Neuron (in vitro differentiated cells): ENCODE results near the gene HSPG2.

Experiments used
- H2AFZ ChIP-seq: one replicate; pipeline ENCODE4 v1.6.1; 2013; ENCODE audit warnings: low read depth, mild to moderate bottlenecking, inconsistent platforms, low read length, moderate library complexity
- H3K27me3 ChIP-seq: one replicate; pipeline ENCODE4 v1.6.1; 2013; ENCODE audit warnings: low read length; ENCODE audit not compliant: insufficient read depth
- H3K36me3 ChIP-seq: one replicate; pipeline ENCODE4 v1.6.1; 2013; ENCODE audit warnings: low read length; ENCODE audit not compliant: insufficient read depth
- H3K4me1 ChIP-seq: one replicate; pipeline ENCODE4 v1.6.1; 2013; ENCODE audit warnings: low read length; ENCODE audit not compliant: insufficient read depth
- H3K4me3 ChIP-seq: 2 replicates; pipeline ENCODE4 v1.5.1; 2013; ENCODE audit warnings: mild to moderate bottlenecking, low read length, moderate library complexity
- H3K9me3 ChIP-seq: one replicate; pipeline ENCODE4 v1.6.1; 2013; ENCODE audit warnings: low read length

The HSPG2 gene

GRCh38 chr1:21899987-21900386 lies 37.1 kb downstream of the HSPG2 start:
- H3K4me3 ChIP-seq: no peak overlapping the region
- peaks cover 2% of the 10 kb centered on the region for H3K36me3 ChIP-seq
- H3K9me3 ChIP-seq: no peaks in the 10 kb centered on the region
- H2AFZ ChIP-seq: no peak overlapping the region
- H3K27me3 ChIP-seq: no peaks in the 10 kb centered on the region
- H3K4me1 ChIP-seq: peaks cover 3% of the 10 kb centered on the region

DNA sequence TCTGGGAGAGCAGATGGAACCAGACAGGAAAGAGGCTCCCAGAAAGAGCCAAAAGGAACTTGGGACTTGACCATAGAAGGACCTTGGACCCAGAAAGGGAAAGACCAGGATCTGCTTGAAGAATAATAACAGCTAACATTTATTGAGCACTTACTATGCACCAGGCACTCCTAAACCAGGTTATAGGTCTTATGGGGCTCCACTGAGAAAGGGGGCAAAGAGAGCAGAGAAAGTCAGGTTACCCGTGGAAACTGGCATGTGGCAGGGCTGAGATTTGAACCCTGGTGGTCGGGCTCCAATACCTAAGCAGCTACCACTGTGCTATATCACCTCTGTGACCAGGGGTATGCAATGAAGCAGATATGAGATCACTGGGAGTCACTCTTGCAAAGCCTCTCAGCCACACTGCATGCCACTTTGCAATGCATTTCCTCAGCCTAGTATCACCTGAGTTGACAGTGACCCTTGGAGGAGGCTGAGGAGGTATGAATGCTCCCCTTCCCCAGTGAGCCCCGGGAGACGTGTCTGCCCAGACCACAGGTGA lies 37.8 kb downstream of the HSPG2 start:
- Histone ChIP-seq H2AFZ (no peak overlapping the region), H3K4me3 (no peak overlapping the region), H3K36me3 (peaks cover 2% of the 10 kb centered on the region), H3K9me3 (no peaks in the 10 kb centered on the region), H3K27me3 (no peaks in the 10 kb centered on the region), H3K4me1 (peaks cover 3% of the 10 kb centered on the region)

GRCh38 chr1:21898326-21899200 lies 38.5 kb downstream of the HSPG2 start:
- no peak overlapping the region for H2AFZ ChIP-seq
- peaks cover 2% of the 10 kb centered on the region for H3K36me3 ChIP-seq
- H3K9me3 ChIP-seq: no peaks in the 10 kb centered on the region
- peaks cover 3% of the 10 kb centered on the region for H3K4me1 ChIP-seq
- no peak overlapping the region for H3K4me3 ChIP-seq
- no peaks in the 10 kb centered on the region for H3K27me3 ChIP-seq

DNA sequence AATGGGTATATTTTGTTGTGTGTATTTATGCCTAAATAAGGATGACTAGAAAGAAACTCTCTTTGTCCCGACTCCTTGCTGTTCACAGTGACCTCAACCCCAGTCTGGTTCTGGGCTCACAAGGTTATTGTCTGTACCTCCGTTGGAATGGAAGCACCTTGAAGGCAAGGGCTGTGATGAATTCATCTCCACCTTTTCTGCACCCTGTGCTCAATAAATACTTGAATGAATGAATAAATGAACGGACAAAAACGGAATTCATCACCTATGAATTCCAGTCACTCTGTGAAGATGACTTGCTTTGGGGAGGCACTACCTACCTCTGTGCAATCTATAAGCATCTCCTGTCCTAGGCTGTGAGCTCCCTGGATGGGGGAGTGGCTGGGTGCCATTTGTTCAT lies 39.3 kb downstream of the HSPG2 start:
- no peaks in the 10 kb centered on the region for H3K9me3 ChIP-seq
- H3K4me1 ChIP-seq: peaks cover 2% of the 10 kb centered on the region
- H3K27me3 ChIP-seq: no peaks in the 10 kb centered on the region
- H2AFZ ChIP-seq: no peak overlapping the region
- peaks cover 2% of the 10 kb centered on the region for H3K36me3 ChIP-seq
- no peak overlapping the region for H3K4me3 ChIP-seq

- Histone ChIP-seq H3K27me3 (no peaks in the 10 kb centered on the region), H2AFZ (no peak overlapping the region), H3K9me3 (no peaks in the 10 kb centered on the region), H3K36me3 (peaks cover 2% of the 10 kb centered on the region), H3K4me1 (no peaks in the 10 kb centered on the region), H3K4me3 (no peak overlapping the region)
These were observed 40.2 kb downstream of the HSPG2 start for GRCh38 chr1:21896652-21897532.

- H3K4me1 ChIP-seq: no peaks in the 10 kb centered on the region
- no peaks in the 10 kb centered on the region for H3K27me3 ChIP-seq
- no peak overlapping the region for H3K4me3 ChIP-seq
- no peaks in the 10 kb centered on the region for H3K9me3 ChIP-seq
- H3K36me3 ChIP-seq: peaks cover 2% of the 10 kb centered on the region
- H2AFZ ChIP-seq: no peak overlapping the region
These were observed 41.1 kb downstream of the HSPG2 start for GRCh38 chr1:21896026-21896425.

DNA sequence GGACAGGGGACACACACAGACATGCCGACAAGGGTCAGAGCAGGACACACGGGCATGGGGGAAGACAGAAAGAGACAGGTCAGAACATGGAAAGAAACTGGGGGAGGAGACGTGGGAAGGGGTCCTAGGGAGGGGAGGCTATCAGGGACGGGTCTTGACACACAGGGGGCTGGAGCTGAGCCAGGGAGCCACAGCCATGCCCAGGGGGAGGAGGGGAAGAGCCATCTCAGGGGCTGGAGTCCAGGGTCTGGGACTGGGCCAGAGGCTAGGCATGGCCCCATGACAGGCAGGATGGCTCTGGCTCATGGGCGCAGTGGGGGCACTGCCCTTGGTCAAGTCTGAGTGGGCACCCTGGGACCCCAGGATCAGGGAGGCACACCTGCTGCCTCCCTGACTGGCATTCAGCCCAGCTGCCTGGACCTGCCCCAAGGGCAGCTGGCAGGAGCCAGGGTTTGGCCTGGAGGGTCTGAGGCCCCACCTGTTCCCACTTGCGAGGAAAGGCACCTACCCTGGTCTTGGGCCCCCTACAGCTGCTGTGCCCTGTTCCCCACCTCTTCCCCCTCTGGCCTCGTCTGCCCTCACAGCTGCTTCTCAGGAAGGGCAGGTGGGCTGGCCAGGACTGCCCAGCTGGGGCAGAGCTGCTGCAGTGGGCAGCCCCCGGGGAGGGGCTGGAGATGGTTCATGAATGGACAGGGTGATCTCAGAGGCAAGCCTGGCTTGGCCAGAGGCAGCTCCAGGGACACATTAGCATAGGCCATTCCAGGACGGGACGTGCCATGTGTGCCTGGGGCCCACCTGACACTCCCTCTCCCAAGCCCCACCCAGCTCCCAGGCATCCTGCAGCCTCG lies 42.9 kb downstream of the HSPG2 start:
- H2AFZ ChIP-seq: no peak overlapping the region
- H3K36me3 ChIP-seq: peaks cover 2% of the 10 kb centered on the region
- H3K27me3 ChIP-seq: no peaks in the 10 kb centered on the region
- no peaks in the 10 kb centered on the region for H3K9me3 ChIP-seq
- H3K4me1 ChIP-seq: no peaks in the 10 kb centered on the region
- no peak overlapping the region for H3K4me3 ChIP-seq

GRCh38 chr1:21893046-21893805 lies 43.9 kb downstream of the HSPG2 start:
- no peaks in the 10 kb centered on the region for H3K4me1 ChIP-seq
- no peaks in the 10 kb centered on the region for H3K27me3 ChIP-seq
- no peak overlapping the region for H2AFZ ChIP-seq
- H3K4me3 ChIP-seq: no peak overlapping the region
- peaks cover 2% of the 10 kb centered on the region for H3K36me3 ChIP-seq
- no peaks in the 10 kb centered on the region for H3K9me3 ChIP-seq

GRCh38 chr1:21891621-21892479 lies 45.3 kb downstream of the HSPG2 start:
- Histone ChIP-seq H3K9me3 (no peaks in the 10 kb centered on the region), H3K27me3 (no peaks in the 10 kb centered on the region), H3K4me3 (no peak overlapping the region), H2AFZ (no peak overlapping the region), H3K36me3 (peaks cover 3% of the 10 kb centered on the region), H3K4me1 (no peaks in the 10 kb centered on the region)

DNA sequence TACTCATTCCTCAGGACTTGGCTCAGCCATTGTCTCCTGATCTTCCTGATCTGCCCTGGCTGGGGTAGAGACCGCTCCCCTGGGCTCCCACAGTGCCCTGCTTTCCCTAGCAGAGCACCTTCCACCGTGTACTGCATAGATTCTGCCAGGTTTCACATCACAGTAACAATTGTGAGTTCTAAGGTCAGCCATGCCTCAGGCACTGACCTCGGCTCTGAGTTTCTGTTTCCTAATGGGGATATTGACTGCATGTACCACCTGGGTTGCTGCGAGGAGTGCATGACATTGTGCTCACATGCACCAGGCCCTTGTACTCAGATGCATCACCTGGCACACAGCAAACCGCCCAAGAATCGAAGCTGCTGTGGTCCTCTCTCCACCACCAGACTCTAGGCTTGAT lies 46.0 kb downstream of the HSPG2 start:
- Histone ChIP-seq H3K9me3 (no peaks in the 10 kb centered on the region), H3K36me3 (peaks cover 6% of the 10 kb centered on the region), H3K4me1 (no peaks in the 10 kb centered on the region), H2AFZ (no peak overlapping the region), H3K4me3 (no peak overlapping the region), H3K27me3 (no peaks in the 10 kb centered on the region)

- Histone ChIP-seq H2AFZ (no peak overlapping the region), H3K9me3 (no peaks in the 10 kb centered on the region), H3K36me3 (peaks cover 5% of the 10 kb centered on the region)
These were observed 48.6 kb downstream of the HSPG2 start for GRCh38 chr1:21888500-21888899.

More at GRCh38 chr1:21888500-21888899, 48.6 kb downstream of the HSPG2 start:
- Histone ChIP-seq H3K4me3 (no peak overlapping the region), H3K27me3 (no peaks in the 10 kb centered on the region), H3K4me1 (no peaks in the 10 kb centered on the region)
